Left ventricle myocardium inferior (tissue), 1 donor: ENCODE measurements around the gene NEDD9. TPM values are rescaled to one million over a fixed set of nuclear protein-coding genes. Genes with fewer than 3 reads are reported as not detected.

Source experiments
- DNase-seq: peaks from one replicate; pipeline ENCODE4 v3.0.0-alpha.2; 2020
- H3K27ac ChIP-seq: fragments of 200-600 bp; replicated peaks from 2 replicates; pipeline ENCODE4 v1.8.0; 2021
- H3K27me3 ChIP-seq: fragments of 200-600 bp; 2 replicates; pipeline ENCODE4 v1.8.0; 2021; ENCODE audit warnings: low read depth
- H3K36me3 ChIP-seq: fragments of 200-600 bp; 2 replicates; pipeline ENCODE4 v1.8.0; 2021
- H3K4me1 ChIP-seq: fragments of 200-600 bp; 2 replicates; pipeline ENCODE4 v1.8.0; 2021
- H3K4me3 ChIP-seq: fragments of 200-600 bp; 2 replicates; pipeline ENCODE4 v1.8.0; 2021; ENCODE audit warnings: mild to moderate bottlenecking, moderate library complexity
- H3K9me3 ChIP-seq: fragments of 200-600 bp; replicated peaks from 2 replicates; pipeline ENCODE4 v1.8.0; 2021
- CTCF ChIP-seq: fragments of 200-600 bp; IDR thresholded peaks from 2 replicates; pipeline ENCODE4 v1.8.0; 2021; ENCODE audit warnings: antibody characterized with exemption, mild to moderate bottlenecking, borderline replicate concordance
- intact Hi-C: fragments of 100-400 bp; cut with micrococcal nuclease; formaldehyde crosslinking; loops from one replicate; pipeline ENCODE4 v1.11.0; 2022
- total RNA-seq: library from RNA; stranded (reverse); fragmentation: NEBNext Ultra II Directional; extraction: Animal tissue kit (Norgen Biotek cat#: 25700); gene quantifications from one replicate; pipeline ENCODE4 v1.2.1, GENCODE V29; 2021
- donor health status: DM: no; HTN: yes; CAD: no; lungs with severe emphysema.

The NEDD9 gene
- total RNA-seq, 1 donor from 2014 or later = 28.1 TPM

- Histone ChIP-seq H3K9me3 (no peaks in the 10 kb centered on the region), H3K36me3 (no peaks in the 10 kb centered on the region), H3K4me3 (no peak overlapping the region), H3K4me1 (peaks cover 17% of the 10 kb centered on the region), H3K27ac (no peak overlapping the region), H3K27me3 (no peaks in the 10 kb centered on the region)
- DNase-seq = no peak
- intact Hi-C loops = no loop called here
- no peak for TF ChIP-seq CTCF
Measured at GRCh38 chr6:11258260-11259237, 26.1 kb upstream of the NEDD9 start.

GRCh38 chr6:11255610-11256009 is 23.1 kb upstream of the NEDD9 start:
- Histone ChIP-seq H3K4me3 (no peak overlapping the region), H3K27me3 (no peaks in the 10 kb centered on the region), H3K4me1 (peaks cover 23% of the 10 kb centered on the region), H3K36me3 (no peaks in the 10 kb centered on the region), H3K9me3 (no peaks in the 10 kb centered on the region), H3K27ac (no peak overlapping the region)
- intact Hi-C loops = no loop called here
- DNase-seq = no peak
- TF ChIP-seq CTCF = no peak

GRCh38 chr6:11253594-11253993 is 21.1 kb upstream of the NEDD9 start:
- intact Hi-C loops = no loop called here
- Histone ChIP-seq H3K36me3 (no peaks in the 10 kb centered on the region), H3K27me3 (no peaks in the 10 kb centered on the region), H3K4me3 (no peak overlapping the region), H3K4me1 (peaks cover 23% of the 10 kb centered on the region), H3K27ac (no peak overlapping the region), H3K9me3 (peaks cover 10% of the 10 kb centered on the region)
- TF ChIP-seq CTCF = no peak
- no peak for DNase-seq

GRCh38 chr6:11251553-11252360 is 19.3 kb upstream of the NEDD9 start:
- intact Hi-C loops = no loop called here
- peak; percentile 45 for DNase-seq
- Histone ChIP-seq H3K4me1 (peaks cover 23% of the 10 kb centered on the region), H3K4me3 (peak overlapping the region; percentile 17), H3K9me3 (peaks cover 10% of the 10 kb centered on the region), H3K36me3 (no peaks in the 10 kb centered on the region), H3K27ac (peak overlapping the region; percentile 77), H3K27me3 (no peaks in the 10 kb centered on the region)
- no peak for TF ChIP-seq CTCF

- intact Hi-C loops = no loop called here
- TF ChIP-seq CTCF = no peak
- no peak overlapping the region for H3K27ac ChIP-seq
Measured at GRCh38 chr6:11250108-11250507, 17.6 kb upstream of the NEDD9 start.

More at GRCh38 chr6:11250108-11250507, 17.6 kb upstream of the NEDD9 start:
- H3K27me3 ChIP-seq = no peaks in the 10 kb centered on the region
- peaks cover 23% of the 10 kb centered on the region for H3K4me1 ChIP-seq
- peaks cover 10% of the 10 kb centered on the region for H3K9me3 ChIP-seq
- H3K4me3 ChIP-seq = no peak overlapping the region
- H3K36me3 ChIP-seq = no peaks in the 10 kb centered on the region
- DNase-seq = no peak
